Kidney capillary endothelial cell (primary cell): Measurements from ENCODE around the gene P2RX4.
"Not testable (repeated sequence)": the region's sequence is repeated elsewhere in the genome, so short reads cannot be mapped to it uniquely, and the experiment has no call there.

Experiments used
- DNase-seq: peaks from one replicate; pipeline ENCODE4 v3.0.0-alpha.2; 2018; ENCODE audit warnings: low spot score

The P2RX4 gene

DNA sequence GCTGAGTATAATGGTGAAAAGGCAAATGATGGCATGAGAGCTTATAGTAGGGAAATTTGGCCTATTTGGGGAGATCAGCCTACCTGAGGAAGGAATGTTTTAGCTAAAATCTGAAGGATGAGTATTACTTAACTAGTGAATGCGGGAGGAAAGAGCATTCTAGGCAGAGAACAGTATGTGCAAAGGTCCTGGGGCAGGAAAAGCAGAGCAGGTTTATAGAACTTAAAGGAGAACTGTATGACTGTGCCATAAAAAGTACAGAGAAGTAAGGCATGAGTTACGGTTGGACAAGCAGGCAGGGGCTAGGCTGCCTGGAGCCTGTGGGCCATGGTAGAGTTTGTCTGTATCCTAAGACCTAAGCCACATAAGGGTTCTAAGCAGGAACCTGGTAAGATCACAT lies 21.7 kb upstream of the P2RX4 start:
- DNase-seq: no peak

- no peak for DNase-seq
These were observed 20.8 kb upstream of the P2RX4 start for GRCh38 chr12:121189131-121189530.

DNA sequence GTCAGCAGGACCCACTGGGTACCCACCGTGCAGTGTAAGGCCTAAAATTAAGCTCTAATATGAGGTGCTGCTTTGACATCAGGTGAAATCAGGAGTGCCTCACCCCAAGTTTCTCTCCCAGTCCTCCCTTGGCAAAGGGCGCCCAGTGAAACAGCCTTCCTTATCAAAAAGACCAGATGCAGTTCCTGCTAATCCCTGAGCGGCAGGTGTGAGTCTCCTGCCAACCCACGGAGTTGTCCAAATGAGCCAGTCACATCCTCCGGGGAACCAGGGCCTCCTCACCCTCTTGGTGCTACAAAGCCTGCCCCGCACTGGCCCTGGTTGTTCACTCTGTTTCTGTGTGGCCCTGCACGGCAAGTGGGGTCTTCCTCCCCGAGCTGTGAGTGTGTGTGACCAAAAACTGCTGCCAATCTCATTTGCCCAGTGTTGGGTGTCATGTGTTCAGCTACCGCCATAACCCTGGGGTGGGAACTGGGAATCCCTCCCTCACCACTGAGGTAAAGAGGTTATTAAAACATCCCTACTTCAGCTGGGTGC lies 20.2 kb upstream of the P2RX4 start:
- no peak for DNase-seq

- peak; percentile 81 for DNase-seq
These were observed 19.4 kb upstream of the P2RX4 start for GRCh38 chr12:121190523-121191031.

DNA sequence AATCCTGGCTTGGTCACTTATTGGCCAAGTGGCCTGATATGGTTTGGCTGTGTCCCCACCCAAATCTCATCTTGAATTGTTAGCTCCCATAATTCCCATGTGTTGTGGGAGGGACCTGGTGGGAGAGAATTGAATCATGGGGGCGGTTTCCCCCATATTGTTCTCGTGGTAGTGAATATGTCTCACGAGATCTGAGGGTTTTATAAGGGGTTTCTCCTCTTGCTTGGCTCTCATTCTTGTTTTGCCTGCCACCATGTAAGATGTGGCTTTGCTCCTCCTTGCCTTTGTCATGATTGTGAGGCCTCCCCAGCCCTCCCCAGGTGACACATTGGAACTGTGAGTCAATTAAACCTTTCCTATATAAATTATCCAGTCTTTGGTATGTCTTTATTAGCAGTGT lies 18.8 kb upstream of the P2RX4 start:
- DNase-seq: no peak

GRCh38 chr12:121196902-121197301 lies 13.0 kb upstream of the P2RX4 start:
- DNase-seq: no peak

DNA sequence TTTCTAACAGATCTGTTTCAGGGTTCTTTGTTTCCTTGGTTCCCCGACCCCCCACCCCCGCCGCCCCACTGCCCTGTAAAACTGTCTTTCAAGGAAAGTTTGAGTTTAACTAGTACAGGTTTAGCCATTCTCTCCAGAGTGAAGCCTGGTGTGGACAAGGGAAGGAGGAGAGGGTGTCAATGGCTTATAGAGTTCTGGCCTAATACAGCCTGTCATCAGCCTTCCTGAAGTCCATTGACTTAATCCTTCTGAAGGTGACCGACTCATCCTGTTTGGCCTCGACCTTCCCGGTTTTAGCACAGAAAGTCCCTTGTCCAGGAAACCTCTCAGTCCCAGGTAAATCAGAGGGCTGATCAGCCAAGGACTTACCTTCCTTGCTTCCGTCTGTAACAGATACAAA lies 11.0 kb upstream of the P2RX4 start:
- DNase-seq: no peak

GRCh38 chr12:121201140-121201539 lies 8.8 kb upstream of the P2RX4 start:
- DNase-seq: not testable (repeated sequence)

GRCh38 chr12:121202407-121203355 lies 7.2 kb upstream of the P2RX4 start:
- DNase-seq: no peak

DNA sequence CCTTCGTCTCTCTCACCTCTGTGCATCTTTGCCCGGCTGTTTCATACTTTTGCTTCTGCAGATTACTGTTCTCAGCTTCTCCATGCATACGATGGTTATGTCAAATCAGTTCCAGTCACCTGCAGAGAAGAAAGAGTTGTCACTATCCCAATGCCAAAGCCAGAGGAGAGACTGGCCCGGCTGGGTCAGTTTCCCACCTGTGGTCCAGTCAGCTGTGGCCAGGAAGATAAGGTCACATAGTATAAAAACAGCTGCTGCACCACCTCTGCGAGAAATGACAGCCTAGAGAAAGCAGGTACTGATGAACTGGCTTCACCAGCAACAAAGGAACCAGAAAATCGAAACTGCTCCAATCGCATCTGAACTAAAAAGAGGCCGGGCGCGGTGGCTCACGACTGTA lies 6.4 kb upstream of the P2RX4 start:
- no peak for DNase-seq

DNA sequence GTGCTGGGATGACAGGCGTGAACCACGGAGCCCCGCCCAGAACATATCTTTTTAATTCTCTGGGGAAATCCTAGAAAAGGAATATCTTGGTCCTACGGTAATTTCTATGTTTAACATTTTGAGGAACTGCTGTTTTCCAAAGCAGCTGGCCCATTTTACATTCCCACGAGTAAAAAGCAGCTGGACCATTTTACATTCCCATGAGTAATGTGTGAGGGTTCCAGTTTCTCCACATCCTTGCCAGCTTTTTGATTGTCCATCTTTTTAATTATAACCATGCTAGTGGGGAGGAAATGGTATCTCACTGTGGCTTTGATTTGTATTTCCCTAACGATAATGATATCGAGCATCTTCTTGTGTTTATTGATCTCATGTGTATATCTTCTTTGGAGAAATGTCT lies 4.4 kb upstream of the P2RX4 start:
- no peak for DNase-seq

GRCh38 chr12:121208571-121208970 lies 1.4 kb upstream of the P2RX4 start:
- DNase-seq: not testable (repeated sequence)

- no peak for DNase-seq
These were observed 708 bp upstream of the P2RX4 start for GRCh38 chr12:121209221-121209620.

GRCh38 chr12:121212875-121213274 lies 2.9 kb downstream of the P2RX4 start:
- no peak for DNase-seq

DNA sequence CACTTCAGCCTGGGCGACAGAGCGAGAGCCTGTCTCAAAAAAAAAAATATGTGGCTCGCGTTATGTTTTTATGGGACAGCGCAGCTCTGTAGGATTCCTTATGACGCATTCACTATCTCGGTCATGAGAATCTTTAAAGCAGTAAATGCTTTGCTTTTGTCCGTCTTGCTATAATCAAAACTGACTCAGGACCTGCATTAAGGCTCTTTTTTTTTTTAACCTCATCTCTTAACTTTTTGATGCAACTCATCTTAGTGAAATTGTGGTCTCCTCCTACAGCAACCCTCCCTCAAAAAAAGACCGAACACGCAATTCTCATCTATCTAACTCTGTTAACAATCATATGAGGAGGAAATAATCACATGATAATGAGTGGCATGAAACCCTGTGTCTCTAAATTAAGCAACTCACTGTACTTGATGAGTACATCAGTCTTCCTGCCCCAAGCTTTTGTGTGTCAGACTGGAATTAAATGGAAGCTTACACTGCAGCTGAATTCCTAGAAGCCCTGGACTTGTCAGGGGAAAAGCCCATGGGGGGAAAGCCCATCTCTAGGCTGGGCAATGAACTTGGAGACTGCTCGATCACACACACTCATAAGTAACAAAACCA lies 4.3 kb downstream of the P2RX4 start:
- peak; percentile 48 for DNase-seq

DNA sequence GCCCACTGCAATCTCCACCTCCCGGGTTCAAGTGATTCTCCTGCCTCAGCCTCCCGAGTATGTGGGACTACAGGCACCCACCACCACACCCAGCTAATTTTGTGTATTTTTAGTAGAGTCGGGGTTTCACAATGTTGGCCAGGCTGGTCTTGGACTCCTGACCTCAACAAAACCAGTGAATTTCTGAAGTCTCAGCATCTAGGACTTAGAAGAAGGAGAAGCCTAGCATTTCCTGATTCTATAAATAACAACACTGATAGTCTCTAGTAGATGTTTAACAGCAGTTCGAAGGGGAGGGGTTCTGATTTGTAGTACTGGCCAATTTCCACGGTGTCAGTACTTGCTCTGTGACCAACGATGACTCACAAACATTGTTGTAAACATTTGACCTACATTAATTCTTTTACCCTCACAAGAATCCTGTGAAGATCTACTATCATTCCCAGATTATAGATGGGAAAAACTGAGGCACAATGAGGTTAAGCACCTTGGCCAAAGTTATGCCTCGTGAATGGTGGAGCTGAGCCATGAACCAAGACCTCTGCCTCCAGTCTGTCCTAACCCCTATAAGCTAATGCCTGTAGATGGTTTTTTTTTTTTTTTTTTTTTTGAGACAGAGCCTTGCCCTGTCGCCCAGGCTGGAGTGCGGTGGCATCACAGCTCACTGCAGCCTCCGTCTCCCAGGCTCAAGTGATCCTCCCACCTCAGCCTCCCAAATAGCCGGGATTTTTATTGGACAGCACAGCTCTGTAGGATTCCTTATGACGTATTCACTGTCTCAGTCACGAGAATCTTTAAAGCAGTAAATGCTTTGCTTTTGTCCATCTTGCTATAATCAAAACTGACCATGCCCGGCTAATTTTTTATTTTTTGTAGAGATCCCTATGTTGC lies 5.2 kb downstream of the P2RX4 start:
- peak; percentile 87 for DNase-seq

GRCh38 chr12:121216102-121216501 lies 6.2 kb downstream of the P2RX4 start:
- DNase-seq: no peak

DNA sequence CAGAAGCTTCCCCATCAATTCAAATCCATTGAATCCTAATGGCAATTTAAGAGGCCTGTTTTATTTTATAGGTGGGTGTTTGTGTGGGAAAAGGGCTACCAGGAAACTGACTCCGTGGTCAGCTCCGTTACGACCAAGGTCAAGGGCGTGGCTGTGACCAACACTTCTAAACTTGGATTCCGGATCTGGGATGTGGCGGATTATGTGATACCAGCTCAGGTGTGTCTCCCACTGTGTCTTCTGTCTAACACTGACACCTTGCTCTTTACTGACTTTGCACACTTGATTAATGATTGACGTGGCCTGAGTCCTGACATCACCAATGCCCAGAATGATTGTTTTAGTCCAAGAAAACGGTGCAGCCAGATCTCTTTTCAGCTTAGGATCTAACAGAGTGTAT lies 7.1 kb downstream of the P2RX4 start:
- DNase-seq: no peak

- no peak for DNase-seq
These were observed 7.8 kb downstream of the P2RX4 start for GRCh38 chr12:121217761-121218160.

GRCh38 chr12:121218588-121219352 lies 8.8 kb downstream of the P2RX4 start:
- no peak for DNase-seq

GRCh38 chr12:121219353-121219986 lies 9.5 kb downstream of the P2RX4 start:
- DNase-seq: no peak
